ENCODE measurements around the gene CSNK2A1. TPM values are rescaled to one million over a fixed set of nuclear protein-coding genes. Genes with fewer than 3 reads are reported as not detected.

CSNK2A1 gene
- total and polyA plus RNA-seq, 2 of the 8 experiments (the other 6 are each of a cell fraction or from before 2014, with no cell fraction given), result 117 to 260 TPM

DNA sequence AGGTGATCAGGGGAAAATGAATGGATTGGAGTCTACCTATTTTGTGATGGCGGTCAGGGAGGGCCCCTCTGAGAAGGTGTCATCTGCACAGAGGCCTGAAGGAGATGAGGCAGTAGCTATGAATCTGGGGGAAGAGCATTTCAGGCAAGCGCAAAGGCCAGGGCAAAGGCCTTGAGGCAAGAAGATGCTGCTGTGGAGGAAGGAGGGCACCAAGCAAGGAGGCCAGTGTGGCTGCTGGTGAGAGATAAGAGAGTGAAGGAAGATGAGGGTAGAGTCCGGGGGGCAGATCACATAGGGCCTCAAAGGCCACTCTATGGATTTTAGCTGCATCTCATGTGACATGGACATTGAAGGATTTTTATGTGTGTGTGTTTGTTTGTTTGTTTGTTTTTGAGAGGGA is 20.6 kb upstream of the CSNK2A1 start (continued):
- TF ChIP-seq HDAC6 (IDR thresholded peaks at IDR 0.05; ENCODE audit: low read depth, low read length) (no peak), SIN3A (conservative IDR thresholded peaks at IDR 0.05 in 1 of 2, IDR thresholded peaks at IDR 0.05 in 1 of 2; ENCODE audit: low read depth in 1 of 2, low read length in 2 of 2) (no peak), BCL11A (IDR thresholded peaks at IDR 0.05; ENCODE audit: low read depth in 2 of 2, low read length in 2 of 2) (no peak), GABPA (IDR thresholded peaks at IDR 0.05; ENCODE audit: borderline replicate concordance, insufficient read depth, low read length) (no peak), KDM5A (IDR thresholded peaks at IDR 0.05; ENCODE audit: low read length) (no peak)

Data from H1 (cell line).